ENCODE results near the gene SLC13A3.

The SLC13A3 gene

GRCh38 chr20:46554828-46555227 is 96.4 kb downstream of the SLC13A3 start:
- in situ Hi-C loops (cut with HindIII; ENCODE audit: low pct_unique_long_range_greater_than_20kb, low sequenced_read_pairs) = no loop called here
- TF ChIP-seq JUND (IDR thresholded peaks at IDR 0.05; ENCODE audit: low read depth) = no peak
- DNase-seq (ENCODE audit: low read depth in 1 of 2, low spot score in 1 of 2) = no peak

- no peak for DNase-seq (ENCODE audit: low read depth in 1 of 2, low spot score in 1 of 2)
- no peak for TF ChIP-seq JUND (IDR thresholded peaks at IDR 0.05; ENCODE audit: low read depth)
- in situ Hi-C loops (cut with HindIII; ENCODE audit: low pct_unique_long_range_greater_than_20kb, low sequenced_read_pairs) = no loop called here
These were observed 97.3 kb downstream of the SLC13A3 start for GRCh38 chr20:46553926-46554325.

DNA sequence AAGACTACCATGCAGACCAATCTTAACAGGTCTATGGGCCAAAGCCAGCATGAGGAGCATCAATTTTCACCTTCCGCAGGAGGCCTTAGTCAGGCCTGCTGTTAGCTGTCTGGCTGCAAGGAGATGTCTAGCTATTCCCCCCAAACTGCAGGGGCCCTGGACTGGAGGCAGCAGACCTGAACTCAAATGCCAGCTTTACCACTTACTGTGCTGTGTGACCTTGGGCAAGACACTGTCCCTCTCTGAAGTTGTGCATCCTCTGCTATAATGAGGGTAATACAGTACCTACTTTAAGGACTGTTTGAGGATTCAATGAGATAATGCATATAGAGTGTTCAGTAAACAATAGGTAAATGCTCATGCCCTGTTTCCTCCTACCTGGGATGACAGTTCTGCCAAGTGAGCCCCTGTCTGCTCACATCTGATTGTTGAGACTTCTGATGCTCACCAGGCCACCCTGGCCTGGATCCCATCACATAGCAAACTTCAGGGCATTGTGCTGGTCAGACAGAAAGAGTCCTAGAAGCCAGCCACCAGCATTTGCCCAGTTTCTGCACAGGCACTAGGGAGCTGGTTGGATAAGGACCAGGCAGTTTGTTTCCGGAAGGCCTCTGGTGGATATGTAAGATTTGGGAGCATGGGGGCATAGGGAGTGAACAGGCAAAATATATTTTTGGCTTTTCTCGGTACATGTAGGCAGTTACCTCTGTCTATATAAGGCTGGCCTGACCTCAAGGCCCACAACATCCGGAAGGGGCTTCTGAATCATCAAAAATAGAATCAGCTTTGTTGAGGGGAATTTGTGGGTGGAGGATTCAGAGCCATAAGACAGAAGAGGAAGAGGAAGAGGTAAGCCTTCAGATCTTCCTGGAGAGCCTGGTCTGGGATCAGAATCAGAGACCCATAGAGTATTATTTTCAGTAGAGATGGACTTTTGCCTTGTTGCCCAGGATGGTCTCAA is 98.5 kb downstream of the SLC13A3 start:
- no peak for TF ChIP-seq JUND (IDR thresholded peaks at IDR 0.05; ENCODE audit: low read depth)
- DNase-seq (ENCODE audit: low read depth in 1 of 2, low spot score in 1 of 2) = no peak
- in situ Hi-C loops (cut with HindIII; ENCODE audit: low pct_unique_long_range_greater_than_20kb, low sequenced_read_pairs) = no loop called here

DNA sequence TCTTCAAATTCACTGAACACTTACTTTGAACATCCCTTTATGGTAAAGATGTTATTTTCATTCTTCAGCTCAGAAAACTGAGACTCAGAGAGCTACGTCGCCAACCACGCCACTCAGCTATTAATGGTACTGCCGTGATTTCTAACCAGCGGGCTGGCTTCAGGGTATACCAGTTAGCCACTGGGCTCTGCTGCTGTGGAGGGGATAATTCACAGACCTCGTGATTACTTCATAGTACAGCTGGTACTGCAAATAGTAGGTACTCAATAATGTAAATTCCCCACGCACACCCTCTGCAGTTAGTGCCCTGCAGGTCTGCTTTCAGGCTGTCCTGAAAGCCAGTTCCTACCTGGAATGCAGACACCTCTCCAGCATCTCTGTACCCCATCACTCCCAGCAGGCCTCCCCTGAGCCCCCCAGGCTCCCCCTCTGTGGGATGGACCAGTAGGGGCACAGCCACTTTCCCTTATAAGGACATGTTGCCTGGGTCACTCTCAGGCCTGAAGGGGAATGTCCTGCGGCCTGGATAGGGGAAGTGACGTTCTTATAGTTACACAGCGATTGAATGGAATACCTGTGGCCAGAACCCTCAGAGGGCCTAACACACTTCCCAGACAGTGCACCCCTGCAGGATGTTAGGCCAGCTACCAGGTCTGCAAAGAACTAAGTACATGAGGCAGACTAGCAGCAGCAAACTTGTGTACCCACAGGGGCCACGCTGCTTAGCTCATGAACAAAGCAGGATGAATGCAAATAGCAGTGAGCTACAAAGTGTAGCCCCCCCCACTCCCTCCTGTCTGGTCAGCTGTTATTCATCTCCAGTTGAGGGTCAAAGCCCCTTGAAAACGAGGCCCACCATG is 99.5 kb downstream of the SLC13A3 start:
- no peak for TF ChIP-seq JUND (IDR thresholded peaks at IDR 0.05; ENCODE audit: low read depth)
- no peak for DNase-seq (ENCODE audit: low read depth in 1 of 2, low spot score in 1 of 2)
- in situ Hi-C loops (cut with HindIII; ENCODE audit: low pct_unique_long_range_greater_than_20kb, low sequenced_read_pairs) = no loop called here

DNA sequence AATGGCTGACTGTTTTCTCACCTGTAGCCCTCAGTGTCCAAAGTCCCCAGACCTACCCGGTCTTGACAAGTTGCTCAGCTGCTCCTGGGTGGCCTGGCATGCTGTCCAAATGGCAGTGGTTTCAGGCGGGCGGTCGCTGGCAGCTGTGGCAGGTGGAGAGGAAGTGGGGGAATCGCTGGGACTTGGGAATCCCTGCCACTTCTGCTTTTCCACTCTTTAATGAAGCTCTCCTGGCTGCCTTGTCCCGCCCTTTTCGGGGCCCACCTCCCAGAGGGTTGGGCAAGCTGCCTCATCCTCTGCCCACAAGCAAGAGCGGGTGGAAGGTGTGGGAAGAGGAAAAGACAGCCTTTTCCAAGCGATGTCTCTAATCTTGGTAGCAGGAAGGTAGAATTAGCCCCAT is 100.8 kb downstream of the SLC13A3 start, which contains the start of gene OCSTAMP:
Gene OCSTAMP (minus strand): TSS at position 194 of the 400 bp plus-strand sequence. CDS start 94 bp downstream, at position 100.
- TF ChIP-seq JUND (IDR thresholded peaks at IDR 0.05; ENCODE audit: low read depth) = no peak
- in situ Hi-C loops (cut with HindIII; ENCODE audit: low pct_unique_long_range_greater_than_20kb, low sequenced_read_pairs) = no loop called here
- DNase-seq (ENCODE audit: low read depth in 1 of 2, low spot score in 1 of 2) = no peak

DNA sequence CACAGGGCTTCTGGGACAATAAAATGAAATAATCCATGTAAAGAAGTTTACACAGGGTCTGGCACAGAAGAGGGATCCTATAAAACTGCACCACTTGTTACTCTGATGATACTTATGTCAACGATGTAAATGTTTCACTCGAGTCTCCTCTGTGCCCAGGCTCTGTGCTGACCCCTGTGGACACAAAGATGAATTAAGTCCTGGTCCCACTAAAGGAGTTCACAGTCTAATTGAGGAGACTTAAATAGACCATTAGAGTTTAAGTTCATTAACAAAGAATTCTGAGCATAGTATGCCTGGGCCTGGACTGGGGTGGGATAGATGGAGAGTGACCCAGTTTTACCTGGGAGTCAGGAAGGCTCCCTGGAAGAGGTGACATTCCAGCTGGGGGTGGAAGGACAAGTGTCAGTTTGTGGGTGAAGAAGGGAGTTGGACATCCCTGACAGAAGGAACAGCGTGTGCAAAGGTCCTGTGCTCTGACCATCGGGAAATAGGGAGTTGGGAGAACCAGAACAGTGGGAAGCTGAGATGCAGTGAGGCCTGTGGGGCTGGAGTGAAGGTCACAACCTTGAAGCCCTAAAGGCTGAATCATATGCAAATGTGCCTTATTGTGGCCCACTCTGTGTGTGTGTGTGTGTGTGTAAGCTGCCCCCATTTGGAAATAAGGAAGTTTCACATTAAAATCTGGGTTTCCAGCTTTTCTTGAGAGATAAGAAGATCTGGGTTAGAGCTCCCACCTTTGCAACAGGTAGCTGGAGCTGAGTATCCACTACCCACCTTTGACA is 101.9 kb downstream of the SLC13A3 start:
- in situ Hi-C loops (cut with HindIII; ENCODE audit: low pct_unique_long_range_greater_than_20kb, low sequenced_read_pairs) = no loop called here
- TF ChIP-seq JUND (IDR thresholded peaks at IDR 0.05; ENCODE audit: low read depth) = no peak
- no peak for DNase-seq (ENCODE audit: low read depth in 1 of 2, low spot score in 1 of 2)

DNA sequence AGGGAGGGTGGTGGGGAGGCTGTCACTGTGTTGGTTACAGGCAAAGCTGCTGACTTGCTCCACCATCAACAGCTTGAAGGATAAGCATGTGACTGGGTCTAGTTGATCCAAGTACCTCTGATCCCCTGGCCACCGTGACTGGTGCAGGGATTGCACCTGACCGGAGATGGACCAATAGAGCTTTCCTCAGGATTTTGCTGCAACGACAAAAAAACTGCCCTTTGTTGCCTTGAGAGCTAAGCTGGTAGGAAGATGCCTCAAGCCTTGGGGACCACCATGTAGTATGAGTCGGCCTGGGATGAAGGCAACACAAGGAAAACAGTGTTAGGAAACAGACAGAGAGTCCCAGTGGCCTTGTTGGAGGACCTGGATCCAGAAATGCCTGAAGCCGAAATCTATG is 102.6 kb downstream of the SLC13A3 start:
- DNase-seq (ENCODE audit: low read depth in 1 of 2, low spot score in 1 of 2) = no peak
- in situ Hi-C loops (cut with HindIII; ENCODE audit: low pct_unique_long_range_greater_than_20kb, low sequenced_read_pairs) = no loop called here
- no peak for TF ChIP-seq JUND (IDR thresholded peaks at IDR 0.05; ENCODE audit: low read depth)

DNA sequence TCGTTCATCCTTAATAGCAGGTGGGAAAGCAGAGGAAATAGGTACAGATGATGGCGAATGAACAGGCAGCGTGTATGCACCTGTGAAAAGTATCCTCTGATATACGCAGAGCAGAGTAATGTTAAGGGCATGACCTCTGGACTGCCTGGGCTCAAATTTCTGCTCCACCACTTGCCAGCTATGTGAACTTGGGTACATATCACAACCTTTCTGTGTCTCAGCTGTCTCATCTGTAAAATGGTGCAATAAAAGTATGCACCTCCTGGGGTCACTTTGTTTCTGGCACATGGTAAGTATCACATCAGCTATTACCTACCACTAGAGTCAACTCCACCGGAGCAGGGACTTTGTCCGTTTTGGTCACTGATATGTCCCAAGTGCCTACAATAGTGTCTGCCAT is 103.3 kb downstream of the SLC13A3 start:
- no peak for TF ChIP-seq JUND (IDR thresholded peaks at IDR 0.05; ENCODE audit: low read depth)
- in situ Hi-C loops (cut with HindIII; ENCODE audit: low pct_unique_long_range_greater_than_20kb, low sequenced_read_pairs) = no loop called here
- no peak for DNase-seq (ENCODE audit: low read depth in 1 of 2, low spot score in 1 of 2)

DNA sequence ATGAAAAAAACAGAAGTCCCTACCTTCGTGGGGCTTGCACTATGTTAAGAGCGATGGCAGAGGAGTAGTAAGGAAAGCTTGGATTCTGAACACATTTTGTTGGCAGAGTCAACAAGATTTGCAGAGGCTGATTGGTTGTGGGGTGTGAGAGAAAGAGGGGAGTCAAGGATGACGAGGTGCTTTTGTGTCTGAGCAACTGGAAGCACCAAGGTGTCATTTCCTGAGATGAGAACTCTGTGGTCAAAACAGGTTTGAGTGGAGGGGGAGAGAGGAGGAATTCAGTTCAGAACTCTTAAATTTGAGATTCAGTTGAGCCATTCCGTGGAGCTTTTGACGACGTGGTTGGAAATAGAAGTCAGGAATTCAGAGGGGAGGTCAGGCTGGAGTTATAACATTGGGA is 104.3 kb downstream of the SLC13A3 start:
- no peak for TF ChIP-seq JUND (IDR thresholded peaks at IDR 0.05; ENCODE audit: low read depth)
- no peak for DNase-seq (ENCODE audit: low read depth in 1 of 2, low spot score in 1 of 2)
- in situ Hi-C loops (cut with HindIII; ENCODE audit: low pct_unique_long_range_greater_than_20kb, low sequenced_read_pairs) = no loop called here

DNA sequence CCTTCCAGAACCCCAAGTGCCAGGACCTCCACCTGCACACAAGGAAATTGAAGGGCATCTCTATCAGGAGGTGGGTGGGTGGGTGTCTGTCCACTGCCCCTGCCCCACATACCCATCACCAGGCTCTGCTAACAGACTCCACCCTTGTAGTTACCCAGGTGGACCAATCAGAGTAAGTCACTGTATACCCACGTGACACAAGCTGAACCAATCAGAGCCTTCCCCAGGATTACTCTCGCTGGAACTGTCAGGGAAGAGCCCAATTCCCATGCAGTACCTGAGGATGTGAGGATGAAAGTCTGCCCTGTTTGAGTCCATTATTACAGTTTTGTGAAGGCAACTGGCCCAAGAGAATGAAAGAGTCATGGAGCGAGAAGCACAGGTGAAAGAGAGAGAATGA is 105.0 kb downstream of the SLC13A3 start:
- no peak for TF ChIP-seq JUND (IDR thresholded peaks at IDR 0.05; ENCODE audit: low read depth)
- in situ Hi-C loops (cut with HindIII; ENCODE audit: low pct_unique_long_range_greater_than_20kb, low sequenced_read_pairs) = no loop called here
- no peak for DNase-seq (ENCODE audit: low read depth in 1 of 2, low spot score in 1 of 2)

DNA sequence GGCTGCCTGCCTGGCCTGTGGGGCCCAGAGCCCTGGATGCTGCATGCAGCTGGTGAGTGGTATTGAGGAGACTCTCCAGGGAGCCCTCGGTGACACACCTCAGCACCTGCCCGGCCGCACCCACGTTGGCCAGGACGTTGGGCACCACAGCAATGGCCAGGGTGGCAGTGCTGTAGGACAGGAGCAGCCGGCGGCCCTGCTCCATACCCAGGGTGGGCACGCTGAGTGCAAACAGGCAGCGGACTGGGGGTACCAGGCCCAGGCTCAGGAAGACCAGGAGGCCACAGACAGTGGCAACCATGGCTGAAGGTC is 105.5 kb downstream of the SLC13A3 start:
- no peak for TF ChIP-seq JUND (IDR thresholded peaks at IDR 0.05; ENCODE audit: low read depth)
- in situ Hi-C loops (cut with HindIII; ENCODE audit: low pct_unique_long_range_greater_than_20kb, low sequenced_read_pairs) = no loop called here
- DNase-seq (ENCODE audit: low read depth in 1 of 2, low spot score in 1 of 2) = no peak

- no peak for TF ChIP-seq JUND (IDR thresholded peaks at IDR 0.05; ENCODE audit: low read depth)
- in situ Hi-C loops (cut with HindIII; ENCODE audit: low pct_unique_long_range_greater_than_20kb, low sequenced_read_pairs) = no loop called here
- no peak for DNase-seq (ENCODE audit: low read depth in 1 of 2, low spot score in 1 of 2)
These were observed 106.0 kb downstream of the SLC13A3 start for GRCh38 chr20:46545077-46545826.
